ENCODE measurements around the gene MRC1.

MRC1 gene

GRCh38 chr10:17795813-17796594 is 13.1 kb upstream of the MRC1 start:
- Histone ChIP-seq H3K4me3 (ENCODE audit: low read length) (no peak overlapping the region), H3K36me3 (ENCODE audit: control insufficient read depth, insufficient read depth, low read length, severe bottlenecking) (no peaks in the 10 kb centered on the region), H3K4me1 (ENCODE audit: control insufficient read depth, insufficient read depth, low read length) (peaks cover under 1% of the 10 kb centered on the region)

GRCh38 chr10:17801507-17801906 is 7.6 kb upstream of the MRC1 start:
- DNase-seq (ENCODE audit: low read depth) = no peak
- Histone ChIP-seq H3K36me3 (ENCODE audit: control insufficient read depth, insufficient read depth, low read length, severe bottlenecking) (no peaks in the 10 kb centered on the region), H3K9me3 (ENCODE audit: control insufficient read depth, low read length) (peaks cover 5% of the 10 kb centered on the region), H3K4me1 (ENCODE audit: control insufficient read depth, insufficient read depth, low read length) (peaks cover 3% of the 10 kb centered on the region), H3K4me3 (ENCODE audit: low read length) (no peak overlapping the region), H3K27me3 (replicated peaks; ENCODE audit: control insufficient read depth, insufficient read depth, low read length) (no peaks in the 10 kb centered on the region), H3K9ac (ENCODE audit: low read length) (no peak overlapping the region)

More at GRCh38 chr10:17795813-17796594, 13.1 kb upstream of the MRC1 start:
- no peak overlapping the region for H3K9ac ChIP-seq (ENCODE audit: low read length)
- no peaks in the 10 kb centered on the region for H3K9me3 ChIP-seq (ENCODE audit: control insufficient read depth, low read length)
- H3K27me3 ChIP-seq (replicated peaks; ENCODE audit: control insufficient read depth, insufficient read depth, low read length) = no peaks in the 10 kb centered on the region
- DNase-seq (ENCODE audit: low read depth) = no peak

GRCh38 chr10:17802350-17802749 is 6.8 kb upstream of the MRC1 start:
- H3K36me3 ChIP-seq (ENCODE audit: control insufficient read depth, insufficient read depth, low read length, severe bottlenecking) = no peaks in the 10 kb centered on the region
- no peaks in the 10 kb centered on the region for H3K27me3 ChIP-seq (replicated peaks; ENCODE audit: control insufficient read depth, insufficient read depth, low read length)
- peaks cover 3% of the 10 kb centered on the region for H3K4me1 ChIP-seq (ENCODE audit: control insufficient read depth, insufficient read depth, low read length)
- no peak overlapping the region for H3K4me3 ChIP-seq (ENCODE audit: low read length)
- peaks cover 5% of the 10 kb centered on the region for H3K9me3 ChIP-seq (ENCODE audit: control insufficient read depth, low read length)
- H3K9ac ChIP-seq (ENCODE audit: low read length) = no peak overlapping the region
- no peak for DNase-seq (ENCODE audit: low read depth)

- DNase-seq (ENCODE audit: low read depth) = no peak
- H3K27me3 ChIP-seq (replicated peaks; ENCODE audit: control insufficient read depth, insufficient read depth, low read length) = no peaks in the 10 kb centered on the region
These were observed 6.2 kb upstream of the MRC1 start for GRCh38 chr10:17802976-17803375.

GRCh38 chr10:17805330-17805729 is 3.8 kb upstream of the MRC1 start:
- peaks cover 4% of the 10 kb centered on the region for H3K27me3 ChIP-seq (replicated peaks; ENCODE audit: control insufficient read depth, insufficient read depth, low read length)
- H3K4me1 ChIP-seq (ENCODE audit: control insufficient read depth, insufficient read depth, low read length) = peaks cover 3% of the 10 kb centered on the region
- H3K9ac ChIP-seq (ENCODE audit: low read length) = no peak overlapping the region
- H3K9me3 ChIP-seq (ENCODE audit: control insufficient read depth, low read length) = peaks cover 5% of the 10 kb centered on the region
- H3K4me3 ChIP-seq (ENCODE audit: low read length) = no peak overlapping the region
- H3K36me3 ChIP-seq (ENCODE audit: control insufficient read depth, insufficient read depth, low read length, severe bottlenecking) = no peaks in the 10 kb centered on the region
- no peak for DNase-seq (ENCODE audit: low read depth)

More at GRCh38 chr10:17802976-17803375, 6.2 kb upstream of the MRC1 start:
- no peak overlapping the region for H3K9ac ChIP-seq (ENCODE audit: low read length)
- no peak overlapping the region for H3K4me3 ChIP-seq (ENCODE audit: low read length)
- no peaks in the 10 kb centered on the region for H3K36me3 ChIP-seq (ENCODE audit: control insufficient read depth, insufficient read depth, low read length, severe bottlenecking)
- H3K4me1 ChIP-seq (ENCODE audit: control insufficient read depth, insufficient read depth, low read length) = peaks cover 3% of the 10 kb centered on the region
- H3K9me3 ChIP-seq (ENCODE audit: control insufficient read depth, low read length) = peaks cover 5% of the 10 kb centered on the region

- DNase-seq (ENCODE audit: low read depth) = no peak
- Histone ChIP-seq H3K27me3 (replicated peaks; ENCODE audit: control insufficient read depth, insufficient read depth, low read length) (peaks cover 4% of the 10 kb centered on the region), H3K4me3 (ENCODE audit: low read length) (no peak overlapping the region), H3K9me3 (ENCODE audit: control insufficient read depth, low read length) (peaks cover 5% of the 10 kb centered on the region), H3K4me1 (ENCODE audit: control insufficient read depth, insufficient read depth, low read length) (peaks cover 9% of the 10 kb centered on the region), H3K9ac (ENCODE audit: low read length) (no peak overlapping the region), H3K36me3 (ENCODE audit: control insufficient read depth, insufficient read depth, low read length, severe bottlenecking) (no peaks in the 10 kb centered on the region)
These were observed 3.1 kb upstream of the MRC1 start for GRCh38 chr10:17805921-17806577.

GRCh38 chr10:17811146-17811865 is 2.2 kb downstream of the MRC1 start:
- Histone ChIP-seq H3K4me3 (ENCODE audit: low read length) (no peak overlapping the region), H3K27me3 (replicated peaks; ENCODE audit: control insufficient read depth, insufficient read depth, low read length) (peaks cover 4% of the 10 kb centered on the region), H3K9me3 (ENCODE audit: control insufficient read depth, low read length) (no peaks in the 10 kb centered on the region), H3K36me3 (ENCODE audit: control insufficient read depth, insufficient read depth, low read length, severe bottlenecking) (no peaks in the 10 kb centered on the region), H3K9ac (ENCODE audit: low read length) (no peak overlapping the region), H3K4me1 (ENCODE audit: control insufficient read depth, insufficient read depth, low read length) (peaks cover 9% of the 10 kb centered on the region)
- DNase-seq (ENCODE audit: low read depth) = no peak

- H3K36me3 ChIP-seq (ENCODE audit: control insufficient read depth, insufficient read depth, low read length, severe bottlenecking) = no peaks in the 10 kb centered on the region
- no peaks in the 10 kb centered on the region for H3K9me3 ChIP-seq (ENCODE audit: control insufficient read depth, low read length)
- H3K4me1 ChIP-seq (ENCODE audit: control insufficient read depth, insufficient read depth, low read length) = peaks cover 9% of the 10 kb centered on the region
- H3K9ac ChIP-seq (ENCODE audit: low read length) = no peak overlapping the region
- H3K27me3 ChIP-seq (replicated peaks; ENCODE audit: control insufficient read depth, insufficient read depth, low read length) = no peaks in the 10 kb centered on the region
- DNase-seq (ENCODE audit: low read depth) = no peak
- H3K4me3 ChIP-seq (ENCODE audit: low read length) = no peak overlapping the region
These were observed 5.8 kb downstream of the MRC1 start for GRCh38 chr10:17814973-17815372.

GRCh38 chr10:17816199-17816598 is 7.1 kb downstream of the MRC1 start:
- Histone ChIP-seq H3K4me3 (ENCODE audit: low read length) (no peak overlapping the region), H3K9ac (ENCODE audit: low read length) (no peak overlapping the region), H3K36me3 (ENCODE audit: control insufficient read depth, insufficient read depth, low read length, severe bottlenecking) (no peaks in the 10 kb centered on the region), H3K4me1 (ENCODE audit: control insufficient read depth, insufficient read depth, low read length) (peaks cover 1% of the 10 kb centered on the region), H3K27me3 (replicated peaks; ENCODE audit: control insufficient read depth, insufficient read depth, low read length) (no peaks in the 10 kb centered on the region), H3K9me3 (ENCODE audit: control insufficient read depth, low read length) (no peaks in the 10 kb centered on the region)
- DNase-seq (ENCODE audit: low read depth) = no peak

GRCh38 chr10:17817316-17817715 is 8.2 kb downstream of the MRC1 start:
- Histone ChIP-seq H3K27me3 (replicated peaks; ENCODE audit: control insufficient read depth, insufficient read depth, low read length) (no peaks in the 10 kb centered on the region), H3K36me3 (ENCODE audit: control insufficient read depth, insufficient read depth, low read length, severe bottlenecking) (no peaks in the 10 kb centered on the region), H3K9me3 (ENCODE audit: control insufficient read depth, low read length) (no peaks in the 10 kb centered on the region), H3K4me3 (ENCODE audit: low read length) (no peak overlapping the region), H3K9ac (ENCODE audit: low read length) (no peak overlapping the region), H3K4me1 (ENCODE audit: control insufficient read depth, insufficient read depth, low read length) (no peaks in the 10 kb centered on the region)
- DNase-seq (ENCODE audit: low read depth) = no peak

- Histone ChIP-seq H3K4me1 (ENCODE audit: control insufficient read depth, insufficient read depth, low read length) (no peaks in the 10 kb centered on the region), H3K9ac (ENCODE audit: low read length) (no peak overlapping the region), H3K27me3 (replicated peaks; ENCODE audit: control insufficient read depth, insufficient read depth, low read length) (no peaks in the 10 kb centered on the region), H3K4me3 (ENCODE audit: low read length) (no peak overlapping the region), H3K9me3 (ENCODE audit: control insufficient read depth, low read length) (no peaks in the 10 kb centered on the region), H3K36me3 (ENCODE audit: control insufficient read depth, insufficient read depth, low read length, severe bottlenecking) (no peaks in the 10 kb centered on the region)
- DNase-seq (ENCODE audit: low read depth) = no peak
These were observed 8.6 kb downstream of the MRC1 start for GRCh38 chr10:17817790-17818189.
